Retinal pigment epithelial cell (primary cell): Measurements from ENCODE around the gene POLR3B.
"Not testable (repeated sequence)": the region's sequence is repeated elsewhere in the genome, so short reads cannot be mapped to it uniquely, and the experiment has no call there.

Experiments
- DNase-seq: peaks from one replicate; pipeline ENCODE4 v3.0.0-alpha.2; 2010; ENCODE audit warnings: low read depth
- H3K4me3 ChIP-seq: 2 replicates; pipeline ENCODE4 v1.5.1; 2011; ENCODE audit warnings: mild to moderate bottlenecking, low read length, control low read depth, moderate library complexity
- TF ChIP-seq, protein P1 (sequence below): conservative IDR thresholded peaks from 2 replicates; pipeline ENCODE4 v1.5.1; 2011; ENCODE audit warnings: low read depth, low read length, control low read depth, inconsistent platforms

POLR3B gene

DNA sequence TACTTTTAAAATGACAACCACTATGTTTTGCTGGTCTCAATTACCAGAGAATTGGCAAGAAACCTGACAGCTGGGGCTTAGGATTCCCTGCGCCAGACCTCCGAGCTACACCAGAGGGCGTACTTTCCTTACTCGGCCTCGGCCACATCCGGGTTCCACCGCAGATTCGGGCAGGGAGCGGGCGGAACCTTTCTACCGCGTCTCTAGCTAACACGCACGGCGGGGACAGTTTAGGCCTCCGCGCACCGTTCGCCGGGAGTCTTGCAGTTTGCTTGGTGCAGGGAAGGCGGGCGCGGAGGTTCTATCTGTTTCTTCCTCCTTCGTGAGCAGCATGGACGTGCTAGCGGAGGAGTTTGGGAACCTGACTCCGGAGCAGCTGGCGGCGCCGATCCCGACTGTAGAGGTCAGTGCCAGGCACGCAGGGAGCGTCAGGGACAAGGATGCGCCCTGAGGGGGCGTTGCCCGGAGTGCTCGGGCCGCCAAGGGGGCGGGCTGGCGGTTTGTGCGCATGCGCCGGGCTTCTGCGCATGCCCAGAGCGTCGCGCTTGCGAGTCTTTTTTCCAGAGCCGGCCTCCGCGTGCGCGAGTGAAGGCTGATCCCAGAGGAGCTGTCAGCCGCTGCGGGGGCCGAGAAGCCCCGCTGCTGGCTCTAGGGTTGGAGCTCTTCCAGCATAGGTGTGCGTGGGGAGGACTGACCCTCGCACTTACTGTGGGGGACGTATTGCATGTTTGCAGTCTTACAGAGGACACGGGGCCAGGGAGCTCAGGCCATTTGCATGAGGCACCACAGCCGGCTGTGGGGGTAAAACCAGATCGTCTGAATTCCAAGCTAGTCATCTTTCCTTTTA is at the start of gene POLR3B:
TSS of gene POLR3B (plus strand) at position 200 of the 847 bp plus-strand sequence. CDS start at position 332, 132 bp downstream.
- H3K4me3 ChIP-seq, result peak within 1 kb of the TSS; percentile 83
- DNase-seq, result peak; percentile 78
- TF ChIP-seq, protein P1, sequence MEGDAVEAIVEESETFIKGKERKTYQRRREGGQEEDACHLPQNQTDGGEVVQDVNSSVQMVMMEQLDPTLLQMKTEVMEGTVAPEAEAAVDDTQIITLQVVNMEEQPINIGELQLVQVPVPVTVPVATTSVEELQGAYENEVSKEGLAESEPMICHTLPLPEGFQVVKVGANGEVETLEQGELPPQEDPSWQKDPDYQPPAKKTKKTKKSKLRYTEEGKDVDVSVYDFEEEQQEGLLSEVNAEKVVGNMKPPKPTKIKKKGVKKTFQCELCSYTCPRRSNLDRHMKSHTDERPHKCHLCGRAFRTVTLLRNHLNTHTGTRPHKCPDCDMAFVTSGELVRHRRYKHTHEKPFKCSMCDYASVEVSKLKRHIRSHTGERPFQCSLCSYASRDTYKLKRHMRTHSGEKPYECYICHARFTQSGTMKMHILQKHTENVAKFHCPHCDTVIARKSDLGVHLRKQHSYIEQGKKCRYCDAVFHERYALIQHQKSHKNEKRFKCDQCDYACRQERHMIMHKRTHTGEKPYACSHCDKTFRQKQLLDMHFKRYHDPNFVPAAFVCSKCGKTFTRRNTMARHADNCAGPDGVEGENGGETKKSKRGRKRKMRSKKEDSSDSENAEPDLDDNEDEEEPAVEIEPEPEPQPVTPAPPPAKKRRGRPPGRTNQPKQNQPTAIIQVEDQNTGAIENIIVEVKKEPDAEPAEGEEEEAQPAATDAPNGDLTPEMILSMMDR, result peak; percentile 94

DNA sequence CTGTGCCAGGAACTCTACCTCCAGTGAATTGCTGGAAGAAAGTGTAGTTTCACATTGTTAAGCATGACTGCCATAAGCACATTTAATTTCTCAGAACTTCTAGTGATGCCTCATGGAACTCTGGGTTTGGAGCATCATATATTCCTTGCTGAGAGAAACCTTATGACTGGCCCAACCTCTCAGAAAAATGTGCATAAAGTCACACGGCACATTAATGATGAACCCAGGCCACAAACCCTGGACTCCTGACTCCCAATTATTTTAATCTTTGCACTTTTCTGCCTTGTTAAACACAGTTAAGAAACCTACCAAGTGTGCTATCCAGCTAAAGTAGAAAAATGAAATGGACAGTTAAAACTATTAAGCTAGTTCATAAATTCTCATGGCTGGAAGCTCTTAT is 49.4 kb upstream of the POLR3B start:
- DNase-seq, result peak; percentile 78
- no peak overlapping the region for H3K4me3 ChIP-seq
- TF ChIP-seq, protein P1, result no peak

DNA sequence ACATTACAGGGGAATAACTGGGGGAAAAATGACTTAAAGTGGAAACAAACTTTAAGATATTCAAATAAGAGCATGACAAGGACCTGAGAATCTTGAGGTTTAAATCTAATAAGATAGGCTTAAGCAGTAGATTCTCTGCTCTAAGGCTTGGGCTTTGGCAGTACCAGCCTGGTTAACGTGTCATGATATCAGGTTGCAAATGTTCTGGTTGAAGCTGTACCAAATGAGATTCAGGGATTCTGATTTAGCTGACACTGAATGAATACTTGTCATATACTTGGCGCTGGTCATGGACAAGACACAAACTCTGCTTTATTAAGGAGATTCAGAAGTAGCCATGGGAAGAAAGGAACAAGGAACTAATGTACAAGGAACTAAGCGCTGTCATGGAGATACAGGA is 48.9 kb upstream of the POLR3B start:
- TF ChIP-seq, protein P1, result no peak
- no peak for DNase-seq
- H3K4me3 ChIP-seq, result no peak overlapping the region

DNA sequence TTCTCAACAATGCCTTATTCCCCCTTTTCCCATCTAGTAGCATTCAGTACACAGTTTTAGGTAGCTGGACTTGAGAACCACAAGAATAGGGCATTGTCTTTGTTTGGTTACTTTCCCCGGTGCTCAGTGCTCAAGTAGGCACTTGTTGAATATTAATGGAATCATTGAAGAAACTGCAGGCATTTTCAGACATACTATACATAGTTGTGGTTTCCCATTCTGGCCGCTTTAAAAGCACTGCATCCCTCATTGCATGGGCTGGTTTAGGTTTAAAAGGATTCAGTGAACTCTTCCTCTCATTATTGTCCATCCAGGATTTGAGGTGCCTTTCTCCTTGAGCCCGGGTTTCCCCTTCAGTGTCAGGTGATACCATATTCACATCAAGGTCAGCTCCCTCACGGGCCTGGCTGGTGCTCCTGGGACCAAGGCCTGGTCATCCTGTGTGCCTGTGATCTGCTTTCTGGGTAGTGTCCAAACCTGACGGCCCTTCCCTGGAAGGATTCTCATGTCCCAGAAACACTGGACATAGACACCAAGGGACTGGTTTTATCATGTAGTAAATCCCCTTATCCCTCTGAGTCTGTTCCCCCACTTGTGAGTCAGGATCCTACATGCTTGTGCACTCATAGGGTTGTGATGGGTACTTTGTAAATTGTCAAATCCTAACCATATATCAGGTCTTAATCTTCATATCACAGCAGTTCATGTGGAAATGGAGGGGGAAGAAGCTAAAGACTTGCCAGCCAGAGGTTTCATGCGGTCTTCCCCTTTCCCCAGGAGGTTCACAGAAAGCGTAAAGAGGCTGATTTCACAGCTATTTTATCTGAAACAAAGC is 47.7 kb upstream of the POLR3B start:
- DNase-seq, result peak; percentile 75
- H3K4me3 ChIP-seq, result no peak overlapping the region
- TF ChIP-seq, protein P1, result no peak

DNA sequence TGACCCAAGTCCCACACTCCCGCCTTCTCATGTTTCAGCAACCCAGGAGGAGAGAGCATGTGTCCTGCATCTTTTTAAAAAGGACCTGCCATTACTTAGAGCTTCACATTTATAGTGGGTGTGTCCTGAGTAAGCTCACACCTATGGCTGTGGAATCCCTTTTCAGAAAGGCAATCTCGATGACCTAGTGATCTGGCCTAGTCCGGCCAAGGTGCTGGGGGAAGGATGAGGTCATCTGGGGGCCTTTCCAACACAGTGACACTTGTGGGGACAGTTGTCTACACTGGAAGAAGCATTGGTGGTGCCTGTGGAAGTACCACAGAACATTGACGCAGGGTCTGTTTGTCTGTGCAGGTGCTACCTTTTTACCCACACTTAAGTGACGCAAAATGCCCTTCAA is 46.9 kb upstream of the POLR3B start:
- DNase-seq, result no peak
- TF ChIP-seq, protein P1, result no peak
- no peak overlapping the region for H3K4me3 ChIP-seq

DNA sequence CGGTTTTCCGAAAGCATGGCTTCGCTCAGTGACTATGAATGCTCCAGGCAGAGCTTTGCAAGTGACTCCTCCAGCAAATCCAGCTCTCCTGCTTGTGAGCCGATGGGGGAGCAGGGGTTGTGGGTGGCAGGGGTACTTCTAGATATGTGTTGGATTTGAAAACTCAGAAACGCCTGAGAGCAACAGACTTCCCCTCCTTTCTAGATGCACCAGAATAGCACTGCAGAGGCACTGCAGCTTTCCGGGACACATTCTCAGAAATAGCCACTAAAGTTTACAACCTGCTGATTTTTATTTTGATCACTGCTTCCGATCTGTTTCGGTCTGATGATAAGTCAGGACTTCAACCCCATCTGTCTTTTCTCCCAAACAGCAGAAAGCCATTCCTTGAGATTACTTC is 46.4 kb upstream of the POLR3B start:
- no peak overlapping the region for H3K4me3 ChIP-seq
- no peak for DNase-seq

DNA sequence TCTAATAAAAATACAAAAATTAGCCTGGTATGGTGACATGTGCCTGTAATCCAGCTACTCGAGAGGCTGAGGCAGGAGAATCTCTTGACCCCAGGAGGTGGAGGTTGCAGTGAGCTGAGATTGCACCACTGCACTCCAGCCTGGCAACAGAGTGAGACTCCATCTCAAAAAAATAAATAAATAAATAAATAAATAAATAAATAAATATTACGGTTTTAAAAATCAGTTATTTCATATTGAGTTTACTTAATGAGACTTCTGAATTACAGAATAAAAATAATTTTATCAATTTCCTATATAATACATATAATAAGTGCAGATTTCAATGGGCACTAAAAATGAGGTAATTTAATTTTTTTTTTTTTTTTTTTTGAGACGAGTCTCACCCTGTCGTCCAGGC is 44.1 kb upstream of the POLR3B start:
- not testable (repeated sequence) for DNase-seq, H3K4me3 ChIP-seq

More for the DNA sequence above, 46.4 kb upstream of the POLR3B start:
- TF ChIP-seq, protein P1, result no peak
